ENCODE data around the gene COL23A1.

COL23A1 gene

DNA sequence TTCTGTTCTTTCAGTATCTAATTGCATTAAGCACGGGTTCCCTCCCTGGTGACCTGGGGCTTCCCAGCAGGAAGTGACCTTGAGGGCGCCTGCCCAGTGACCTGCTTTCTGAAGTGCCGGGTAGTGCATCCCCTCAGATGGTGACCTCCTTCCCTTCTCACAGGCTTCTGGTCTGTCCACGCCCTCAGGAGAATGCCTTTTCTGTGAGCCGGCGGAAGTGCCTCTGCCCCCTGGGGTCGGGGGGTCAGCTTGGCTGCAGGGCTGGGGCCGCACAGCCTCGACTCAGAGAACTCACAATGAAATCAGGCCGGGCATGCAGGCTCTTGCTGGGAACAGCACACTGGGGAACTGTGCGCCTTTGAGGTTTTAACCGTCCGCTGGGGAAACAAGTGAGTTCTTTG lies 233.1 kb downstream of the COL23A1 start:
- DNase-seq (ENCODE audit: low spot score) = no peak

DNA sequence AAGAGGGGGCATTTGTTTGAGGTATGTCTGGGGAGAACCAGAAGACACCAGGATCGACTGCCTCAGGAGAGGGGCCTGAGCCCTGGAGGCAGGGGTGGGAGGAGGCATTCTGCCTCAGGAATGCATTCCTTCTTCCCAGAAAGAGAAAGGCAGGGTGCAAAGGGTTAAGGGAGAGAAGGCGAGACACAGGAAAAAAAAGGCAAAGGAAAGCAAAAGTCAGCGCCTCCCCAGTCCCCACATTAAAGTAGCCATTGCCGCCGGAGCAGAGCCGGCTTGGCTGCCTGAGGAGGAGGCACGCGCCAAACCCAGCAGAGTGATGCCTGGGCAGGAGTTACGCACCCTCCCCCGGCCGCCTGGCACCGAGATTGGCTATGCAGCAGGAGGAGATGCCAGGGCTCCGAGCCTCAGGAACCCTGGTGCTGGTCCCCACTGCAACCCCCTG lies 233.7 kb downstream of the COL23A1 start:
- no peak for DNase-seq (ENCODE audit: low spot score)

- DNase-seq (ENCODE audit: low spot score) = no peak
Observed at GRCh38 chr5:178355671-178356070, 234.5 kb downstream of the COL23A1 start.

DNA sequence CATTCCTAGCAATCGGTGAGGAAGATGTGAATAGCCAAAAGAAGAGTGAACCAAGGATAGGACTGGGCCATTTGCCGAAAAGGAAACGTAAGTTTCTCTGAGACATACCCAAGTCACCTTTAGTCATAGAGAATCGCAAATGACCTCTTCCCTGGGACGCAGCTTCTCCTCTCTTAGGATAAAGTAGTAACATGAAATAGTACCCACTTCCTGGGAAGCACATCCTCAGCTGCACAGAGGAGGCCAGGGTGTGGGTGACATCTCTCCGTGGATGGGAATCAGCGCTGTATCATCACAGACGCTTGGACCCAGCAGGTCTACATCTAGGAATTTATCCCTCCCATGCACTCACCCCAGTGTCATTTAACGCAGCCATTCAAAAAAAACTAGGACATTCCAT lies 236.7 kb downstream of the COL23A1 start:
- DNase-seq (ENCODE audit: low spot score) = no peak

- no peak for DNase-seq (ENCODE audit: low spot score)
Observed at GRCh38 chr5:178352035-178352349, 238.2 kb downstream of the COL23A1 start.

DNA sequence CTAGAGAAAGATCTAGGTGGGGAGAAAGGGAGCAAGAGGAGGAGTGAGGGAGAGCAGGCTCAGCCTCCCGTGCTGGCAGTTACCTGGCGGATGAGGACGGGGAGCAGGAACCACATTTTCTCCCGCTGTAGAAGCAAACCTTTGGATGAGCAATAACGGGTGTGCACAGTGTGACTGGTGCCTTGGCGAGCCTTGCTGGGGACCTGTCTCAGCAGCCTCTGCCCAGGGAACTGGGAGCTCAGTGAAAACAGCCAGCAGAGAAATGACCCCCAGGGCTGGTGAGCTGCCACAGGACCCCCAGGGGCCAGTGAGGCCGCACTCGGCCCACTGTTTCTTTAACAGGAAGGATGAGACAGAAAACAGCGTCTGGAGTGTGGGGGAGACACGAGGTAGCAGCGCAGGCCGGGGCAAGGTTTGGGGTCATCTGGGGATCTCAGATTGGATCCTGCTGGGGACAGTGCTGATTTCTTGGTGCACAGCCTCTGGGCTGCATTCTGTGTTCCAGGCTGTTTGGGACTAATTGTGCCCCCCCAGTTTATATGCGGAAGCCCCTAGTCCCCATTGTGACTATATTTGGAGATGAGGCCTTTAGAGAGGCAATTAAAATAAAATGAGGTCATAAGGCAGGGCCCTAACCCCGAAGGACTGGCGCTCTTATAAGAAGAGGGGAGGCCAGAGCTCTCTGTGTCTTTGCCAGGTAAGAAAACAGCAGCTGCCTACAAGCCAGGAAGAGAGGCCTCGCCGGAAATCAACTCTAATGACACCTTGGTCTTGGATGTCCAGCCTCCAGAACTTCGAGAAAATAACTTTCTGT lies 238.8 kb downstream of the COL23A1 start:
- DNase-seq (ENCODE audit: low spot score) = no peak

GRCh38 chr5:178350361-178351220 lies 239.6 kb downstream of the COL23A1 start:
- no peak for DNase-seq (ENCODE audit: low spot score)

GRCh38 chr5:178349625-178350353 lies 240.4 kb downstream of the COL23A1 start:
- DNase-seq (ENCODE audit: low spot score) = no peak

DNA sequence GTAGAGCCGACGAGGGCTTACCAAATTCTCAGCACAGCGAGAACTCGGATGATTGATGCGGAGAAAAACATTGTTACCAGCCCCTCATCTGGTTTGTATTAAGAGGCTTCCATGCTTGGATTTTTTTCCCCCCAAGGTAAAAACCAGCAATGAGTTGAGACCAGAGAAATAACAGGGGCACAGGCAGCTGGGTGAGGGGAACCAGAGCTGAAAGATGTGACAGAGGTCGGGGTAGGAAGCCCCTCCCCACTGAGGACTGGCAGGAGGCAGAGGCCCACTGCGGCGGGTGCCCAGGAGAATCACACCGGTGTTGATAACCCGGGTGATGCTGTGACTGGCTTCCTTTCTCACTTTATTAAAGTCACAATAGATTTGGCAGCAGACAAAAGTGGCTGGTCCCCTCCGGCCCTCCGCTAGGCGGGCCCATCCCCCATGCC lies 241.1 kb downstream of the COL23A1 start:
- no peak for DNase-seq (ENCODE audit: low spot score)

- no peak for DNase-seq (ENCODE audit: low spot score)
Observed at GRCh38 chr5:178348356-178349074, 241.7 kb downstream of the COL23A1 start.

DNA sequence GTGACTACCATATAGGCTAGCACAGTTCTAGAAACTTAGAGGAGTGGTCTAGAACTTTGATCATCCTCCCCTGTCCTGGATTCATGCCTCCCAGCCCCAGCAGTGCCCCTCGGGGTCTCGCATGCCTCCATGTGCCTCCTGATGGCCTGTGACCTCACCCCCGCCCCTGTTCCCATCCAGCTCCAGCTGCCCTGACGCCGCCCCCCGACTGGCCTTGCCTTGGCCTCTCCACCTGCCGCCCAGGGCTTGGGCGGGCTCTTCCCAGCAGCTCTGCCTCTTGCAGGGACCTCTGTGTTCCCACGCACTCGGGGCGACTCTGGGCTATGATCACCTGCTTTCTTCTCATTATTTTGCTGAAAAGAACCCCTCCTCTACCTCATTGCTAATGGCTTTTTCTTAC lies 242.2 kb downstream of the COL23A1 start:
- no peak for DNase-seq (ENCODE audit: low spot score)

DNA sequence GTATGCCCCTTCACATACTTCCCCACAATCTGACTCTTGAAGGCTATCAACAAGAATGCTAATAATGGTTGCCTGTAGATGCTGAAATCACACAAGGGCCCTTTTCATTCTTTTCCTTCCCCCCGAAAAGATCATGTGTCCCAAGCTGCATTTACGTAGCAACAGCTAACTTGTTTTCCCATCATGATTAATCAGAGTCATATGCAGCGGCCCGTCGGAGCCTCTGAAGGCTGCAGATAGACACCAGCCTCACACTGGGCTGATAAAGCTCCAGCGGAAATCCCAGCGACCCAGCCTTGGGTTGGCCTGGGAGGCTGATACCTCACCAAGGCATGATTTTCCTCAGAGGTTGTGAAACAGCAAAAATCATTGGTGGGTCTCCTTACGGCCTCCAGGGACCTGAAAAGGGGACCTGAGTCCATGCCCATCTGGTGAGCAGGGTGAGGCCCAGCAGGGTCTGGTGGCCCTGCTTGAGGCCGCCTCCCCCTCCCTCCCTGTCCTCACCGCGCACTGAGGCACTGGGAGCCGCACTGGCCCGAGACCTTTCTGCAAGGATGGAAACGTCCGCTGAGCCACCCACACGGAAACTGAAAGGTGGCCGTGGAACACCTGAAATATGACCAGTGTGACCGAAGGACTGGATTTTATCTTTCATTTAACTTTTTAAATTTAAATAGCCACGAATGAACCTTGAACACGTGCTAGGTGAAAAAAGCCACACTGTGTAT lies 243.4 kb downstream of the COL23A1 start:
- DNase-seq (ENCODE audit: low spot score) = no peak

DNA sequence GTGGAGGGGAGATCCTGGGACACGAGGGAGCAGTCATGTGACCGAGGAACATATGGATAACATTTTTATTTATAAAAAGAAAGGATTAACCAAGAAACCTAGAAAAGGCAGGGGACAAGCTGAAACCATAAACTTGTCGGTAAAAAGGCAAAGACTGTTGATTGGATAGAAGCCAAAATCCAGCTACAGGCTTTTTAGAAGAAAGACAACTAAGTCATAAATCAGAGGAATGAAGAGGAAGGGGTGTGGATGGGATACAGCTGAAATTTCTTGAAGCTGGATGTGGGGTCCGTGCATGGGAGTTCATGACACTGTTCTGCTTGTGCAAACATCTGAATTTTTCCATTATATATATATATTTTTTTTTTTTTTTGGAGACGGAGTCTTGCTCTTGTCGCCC lies 246.9 kb downstream of the COL23A1 start:
- no peak for DNase-seq (ENCODE audit: low spot score)

DNA sequence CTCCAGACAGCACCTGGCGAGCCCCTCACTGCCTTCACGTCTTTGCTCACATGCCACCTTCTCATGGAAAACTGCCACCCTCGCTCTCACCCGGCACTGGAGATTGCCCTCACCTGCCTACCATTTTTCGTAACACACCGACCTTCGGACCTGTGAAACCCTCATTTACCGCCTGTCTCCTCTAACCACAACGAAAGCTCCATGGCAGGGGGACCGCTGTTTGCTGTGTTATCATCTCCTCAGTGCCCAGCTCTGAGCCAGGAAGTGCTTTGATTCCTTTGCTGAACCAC lies 248.4 kb downstream of the COL23A1 start:
- DNase-seq (ENCODE audit: low spot score) = no peak

- DNase-seq (ENCODE audit: low spot score) = no peak
Observed at GRCh38 chr5:178341091-178341850, 248.9 kb downstream of the COL23A1 start.

GRCh38 chr5:178340637-178341036 lies 249.6 kb downstream of the COL23A1 start:
- DNase-seq (ENCODE audit: low spot score) = no peak

GRCh38 chr5:178340187-178340586 lies 250.0 kb downstream of the COL23A1 start:
- DNase-seq (ENCODE audit: low spot score) = no peak

DNA sequence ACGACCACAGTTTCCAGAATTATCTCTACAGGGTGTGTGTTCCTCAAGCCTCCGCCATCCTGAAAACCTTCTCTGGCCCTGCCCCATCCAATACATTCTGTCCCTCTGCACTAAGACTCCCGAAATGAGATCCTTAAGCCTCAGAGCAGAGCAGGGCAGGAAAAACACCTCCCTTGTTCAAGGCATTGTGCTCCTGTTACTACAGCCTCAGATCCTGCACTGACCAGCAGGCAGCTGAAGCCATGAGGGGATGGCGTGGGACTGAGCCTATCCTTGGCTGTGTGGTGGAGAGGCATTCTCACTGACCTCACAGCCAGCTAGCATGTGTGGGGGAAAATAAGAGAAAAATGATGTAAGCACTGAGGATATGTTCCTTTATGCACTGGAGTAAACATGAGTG lies 250.9 kb downstream of the COL23A1 start:
- no peak for DNase-seq (ENCODE audit: low spot score)

GRCh38 chr5:178338750-178339144 lies 251.4 kb downstream of the COL23A1 start:
- DNase-seq (ENCODE audit: low spot score) = no peak

DNA sequence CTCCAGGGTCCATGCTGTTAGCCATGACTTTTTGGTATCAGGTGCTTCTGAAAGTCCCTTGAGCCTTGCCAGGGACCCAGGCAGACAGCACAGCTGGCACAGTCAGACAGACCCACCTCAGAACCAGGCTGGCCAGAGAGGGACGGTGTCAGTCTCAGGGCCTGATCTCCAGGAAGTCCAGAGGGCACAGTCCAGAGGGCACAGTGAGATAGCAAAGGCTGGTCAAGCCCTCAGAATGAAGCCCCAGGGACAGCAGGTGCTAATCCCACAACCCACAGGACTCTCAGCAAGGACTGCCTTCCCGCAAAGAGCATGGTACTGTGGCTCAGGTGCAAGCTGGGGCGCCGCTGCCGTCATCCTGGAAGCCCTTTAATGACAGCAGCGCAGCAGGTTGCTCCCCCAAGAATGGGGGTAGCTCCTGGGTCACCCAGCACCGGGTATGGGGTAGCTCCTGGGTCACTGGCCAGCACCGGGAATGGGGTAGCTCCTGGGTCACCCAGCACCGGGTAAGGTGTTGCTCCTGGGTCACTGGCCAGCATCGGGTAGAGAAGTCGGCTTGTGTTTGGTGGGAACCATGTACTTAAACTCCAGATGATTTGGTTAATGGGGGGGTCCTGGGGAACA lies 252.0 kb downstream of the COL23A1 start:
- DNase-seq (ENCODE audit: low spot score) = no peak

All from NAMALWA (cell line).